Midbrain (tissue), 1 donor: ENCODE data around the gene PRCP.

Experiments
- DNase-seq: peaks from one replicate; lab custom pipeline; 2025; lab: John Stamatoyannopoulos, UW

PRCP gene

GRCh38 chr11:82828472-82828871, 71.8 kb downstream of the PRCP start:
- DNase-seq = no peak

GRCh38 chr11:82826526-82826925, 73.7 kb downstream of the PRCP start:
- no peak for DNase-seq

- DNase-seq = peak; percentile 62
Observed at GRCh38 chr11:82823647-82824619, 76.3 kb downstream of the PRCP start.

GRCh38 chr11:82818409-82819043, 81.7 kb downstream of the PRCP start:
- no peak for DNase-seq

GRCh38 chr11:82815406-82815805, 84.8 kb downstream of the PRCP start:
- DNase-seq = no peak

- DNase-seq = no peak
Observed at GRCh38 chr11:82814379-82814778, 85.9 kb downstream of the PRCP start.

- DNase-seq = no peak
Observed at GRCh38 chr11:82811369-82811768, 88.9 kb downstream of the PRCP start.

- DNase-seq = no peak
Observed at GRCh38 chr11:82810738-82811137, 89.5 kb downstream of the PRCP start.

GRCh38 chr11:82810326-82810725, 89.9 kb downstream of the PRCP start:
- no peak for DNase-seq

- no peak for DNase-seq
Observed at GRCh38 chr11:82807646-82808045, 92.6 kb downstream of the PRCP start.

GRCh38 chr11:82802710-82803109, 97.5 kb downstream of the PRCP start:
- DNase-seq = no peak

GRCh38 chr11:82796998-82797961, 103.0 kb downstream of the PRCP start:
- peak; percentile 86 for DNase-seq

GRCh38 chr11:82794490-82794889, 105.7 kb downstream of the PRCP start:
- DNase-seq = no peak

- no peak for DNase-seq
Observed at GRCh38 chr11:82792822-82793569, 107.2 kb downstream of the PRCP start.

- DNase-seq = no peak
Observed at GRCh38 chr11:82792319-82792718, 107.9 kb downstream of the PRCP start.

GRCh38 chr11:82791779-82792178, 108.5 kb downstream of the PRCP start:
- DNase-seq = no peak

- DNase-seq = no peak
Observed at GRCh38 chr11:82790723-82791484, 109.3 kb downstream of the PRCP start.

- no peak for DNase-seq
Observed at GRCh38 chr11:82787981-82788380, 112.2 kb downstream of the PRCP start.

GRCh38 chr11:82786836-82787235, 113.4 kb downstream of the PRCP start:
- DNase-seq = no peak

GRCh38 chr11:82786001-82786400, 114.2 kb downstream of the PRCP start:
- DNase-seq = no peak
